GM08714 (cell line): ENCODE data around the gene ZNF207.
A peak's percentile ranks its signal among the peaks of the same experiment; 100 is the strongest.

ENCODE experiments used
- H3K4me3 ChIP-seq: fragments of 200-500 bp; sonication (Bioruptor generic); 2 replicates; pipeline ENCODE4 v1.5.1; 2014; ENCODE audit warnings: mild to moderate bottlenecking, low read length, inconsistent platforms
- ZNF274 ChIP-seq: IDR thresholded peaks from 2 replicates; pipeline ENCODE4 v1.6.1; 2012; ENCODE audit warnings: mild to moderate bottlenecking, low read depth, low read length

ZNF207 gene

DNA sequence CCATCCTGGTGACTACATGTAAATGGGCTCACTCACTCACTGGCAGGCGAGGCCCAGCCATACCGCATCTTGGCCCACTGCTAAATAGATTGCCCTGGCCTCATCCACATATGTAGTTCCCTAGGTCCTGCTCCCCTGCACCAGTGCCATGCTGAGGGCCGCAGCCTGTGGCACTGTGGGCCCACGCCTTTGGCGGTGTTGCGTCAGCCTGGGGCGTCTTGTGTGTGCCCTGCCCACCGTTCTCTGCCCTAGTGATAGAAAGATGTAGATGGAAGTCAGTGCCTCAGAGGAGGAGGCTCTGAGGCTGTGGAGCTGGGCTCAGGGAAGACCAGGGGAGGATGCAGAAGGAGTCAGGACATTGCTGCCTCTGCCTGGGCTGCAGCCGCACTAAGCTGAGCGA lies 26.9 kb upstream of the ZNF207 start:
- no peak for TF ChIP-seq ZNF274
- no peak overlapping the region for H3K4me3 ChIP-seq

DNA sequence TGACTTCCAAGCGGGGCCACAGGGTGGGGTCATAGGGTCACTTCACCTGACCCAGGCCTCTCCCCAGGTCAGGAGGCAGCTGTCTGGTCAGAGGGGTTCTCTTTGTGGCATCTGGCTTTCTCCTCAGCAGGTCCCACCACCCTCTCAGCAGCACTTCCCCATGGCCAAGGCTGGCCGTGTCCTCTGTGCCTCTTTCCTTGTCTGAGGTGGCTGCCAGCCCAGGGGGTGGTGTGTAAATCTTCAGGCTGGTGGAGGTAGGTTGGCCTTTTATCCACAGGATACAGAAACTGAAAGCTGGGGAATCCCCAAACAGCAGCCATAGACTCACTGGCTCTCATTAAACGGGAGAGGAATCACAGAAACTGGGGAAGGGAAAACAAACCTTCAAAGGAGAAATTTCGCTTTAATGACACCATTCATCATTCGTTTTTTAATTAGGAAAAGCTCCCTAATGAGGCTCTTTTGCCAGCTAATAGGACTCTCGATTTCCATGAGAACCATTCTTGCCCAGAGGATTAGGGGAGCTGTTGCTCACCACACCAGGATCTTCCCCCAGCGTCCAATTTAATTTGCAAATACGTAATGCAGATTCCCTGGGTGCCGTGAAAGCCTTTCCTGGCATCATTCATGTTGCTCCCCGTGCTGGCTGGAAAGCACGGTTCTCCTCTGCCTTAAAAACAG lies 26.0 kb upstream of the ZNF207 start:
- TF ChIP-seq ZNF274: no peak
- no peak overlapping the region for H3K4me3 ChIP-seq

DNA sequence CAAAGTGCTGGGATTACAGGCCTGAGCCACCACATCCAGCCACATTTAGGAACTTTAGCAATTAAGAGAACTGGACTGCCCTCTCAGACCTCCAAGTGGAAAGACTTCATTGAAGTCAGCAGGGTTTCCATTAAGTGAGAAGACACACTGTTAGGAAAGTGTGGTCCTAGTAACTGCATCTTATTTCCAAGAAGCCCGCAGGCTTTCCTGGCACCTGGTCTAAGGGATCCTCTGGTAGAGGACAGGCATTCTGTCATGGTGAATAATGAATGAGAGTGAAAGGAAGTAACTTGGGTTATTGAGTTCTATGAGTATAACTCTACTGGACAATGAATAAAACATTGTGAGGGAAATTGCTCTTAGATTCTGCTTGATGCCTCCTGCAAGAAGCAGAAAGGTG lies 22.0 kb upstream of the ZNF207 start:
- TF ChIP-seq ZNF274: no peak
- H3K4me3 ChIP-seq: no peak overlapping the region

DNA sequence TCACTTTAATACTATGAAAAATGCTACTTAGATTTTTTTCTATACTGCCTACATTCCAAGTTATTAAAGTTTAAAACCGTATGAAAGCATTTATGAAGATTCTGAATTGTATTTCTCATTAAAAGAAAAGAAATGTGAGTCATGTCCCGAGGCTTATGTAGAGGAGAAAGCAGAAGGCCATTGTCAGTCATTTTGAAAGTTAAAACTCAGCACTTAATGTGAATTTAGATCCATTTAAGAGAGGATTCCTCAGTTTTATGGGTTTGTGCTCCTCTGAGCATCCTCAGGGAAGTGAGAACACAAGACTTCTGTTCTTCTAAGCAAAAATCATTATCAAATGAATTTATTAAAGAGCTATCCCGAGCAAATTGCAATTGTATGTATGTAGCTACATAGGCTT lies 19.8 kb upstream of the ZNF207 start:
- H3K4me3 ChIP-seq: no peak overlapping the region
- no peak for TF ChIP-seq ZNF274

DNA sequence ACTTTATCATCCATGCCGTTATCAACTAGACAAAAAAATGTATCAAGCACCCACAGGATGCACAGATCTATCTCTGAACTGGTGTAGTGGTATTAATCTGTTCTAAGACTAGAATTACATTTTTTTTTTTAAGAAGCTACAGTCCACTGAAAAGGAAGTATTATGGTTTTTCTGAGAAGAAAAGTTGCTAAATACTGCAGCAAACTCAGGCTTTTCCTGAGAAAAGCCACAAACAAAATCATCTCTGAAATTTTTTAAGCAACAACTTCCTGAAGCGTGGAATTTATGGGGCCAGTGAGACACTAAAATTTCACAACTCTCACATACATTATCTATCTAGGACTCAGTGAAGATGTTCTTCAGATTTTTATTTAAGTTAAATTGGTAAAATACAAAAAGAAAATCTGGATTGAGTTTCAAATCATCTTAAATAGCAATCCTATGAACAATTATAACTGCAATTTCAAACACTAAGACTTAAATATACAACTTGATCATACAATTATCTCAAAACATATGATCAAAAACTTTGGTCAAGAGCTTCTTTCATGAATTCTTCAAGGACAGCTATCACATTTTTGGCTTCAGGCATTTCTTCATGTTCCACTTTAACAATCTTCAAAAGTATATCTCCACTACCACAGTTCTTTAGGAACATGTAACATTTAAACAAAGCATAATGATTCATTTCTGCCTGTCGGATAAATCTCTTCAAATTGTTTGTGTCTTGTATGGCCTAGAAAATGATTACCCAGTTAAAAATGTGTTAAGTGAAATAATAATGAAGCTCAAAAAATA lies 18.5 kb upstream of the ZNF207 start:
- no peak for TF ChIP-seq ZNF274
- no peak overlapping the region for H3K4me3 ChIP-seq

DNA sequence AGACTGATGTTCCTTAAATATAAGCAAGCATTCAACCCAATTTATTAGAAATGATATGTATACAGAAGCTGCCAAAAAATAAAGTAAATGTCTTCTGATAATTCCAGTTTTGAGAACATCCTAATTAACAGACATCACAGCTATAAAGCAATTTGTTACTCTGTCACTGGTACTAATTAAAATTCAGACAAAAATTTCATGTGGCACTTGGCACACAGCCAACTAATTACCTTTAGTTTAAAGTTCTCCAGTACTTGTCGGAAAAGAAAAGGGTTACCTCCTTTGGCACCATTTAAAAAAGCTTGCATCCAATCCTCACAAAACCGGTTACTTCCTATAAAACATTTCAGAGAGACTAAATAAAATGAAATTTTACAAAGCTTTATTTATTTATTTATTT lies 16.8 kb upstream of the ZNF207 start:
- H3K4me3 ChIP-seq: no peak overlapping the region
- no peak for TF ChIP-seq ZNF274

DNA sequence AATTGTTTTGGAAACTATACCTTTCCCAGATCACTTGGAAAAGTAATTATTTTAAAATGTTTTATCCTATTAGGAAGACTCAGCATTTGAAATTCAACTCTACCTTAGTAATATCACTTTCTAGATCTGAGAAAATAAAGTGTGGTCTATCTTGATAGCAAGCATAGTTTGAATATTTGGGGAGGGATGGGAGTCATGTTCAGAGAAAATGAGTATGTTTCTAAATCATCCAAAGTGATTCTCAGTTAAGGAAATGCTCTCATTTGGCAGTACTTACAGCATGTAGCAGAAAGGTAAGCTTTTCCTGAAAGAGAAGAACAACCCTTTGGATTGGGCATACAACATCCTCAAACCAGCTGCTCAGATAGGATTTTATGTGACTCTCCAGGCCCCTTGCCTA lies 14.9 kb upstream of the ZNF207 start:
- TF ChIP-seq ZNF274: no peak
- H3K4me3 ChIP-seq: no peak overlapping the region

DNA sequence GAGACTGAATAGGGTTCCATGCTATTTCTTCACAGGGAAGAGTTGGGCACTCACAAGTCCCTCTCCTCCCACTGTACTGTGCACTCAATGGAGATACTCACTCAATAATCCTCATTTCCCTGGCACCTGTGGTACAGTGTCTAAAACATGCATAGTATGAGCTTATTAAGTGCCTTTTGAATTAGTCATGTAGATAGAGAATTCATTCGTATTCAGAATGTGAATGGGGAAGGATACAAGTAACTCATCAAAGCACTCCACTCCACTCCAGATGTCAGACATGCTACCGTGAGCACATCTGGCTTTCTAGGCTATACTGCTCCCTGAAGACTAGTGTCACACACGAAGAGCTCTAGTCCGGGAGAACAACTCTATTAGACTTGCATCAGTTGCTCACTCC lies 14.3 kb upstream of the ZNF207 start:
- TF ChIP-seq ZNF274: no peak
- H3K4me3 ChIP-seq: no peak overlapping the region

DNA sequence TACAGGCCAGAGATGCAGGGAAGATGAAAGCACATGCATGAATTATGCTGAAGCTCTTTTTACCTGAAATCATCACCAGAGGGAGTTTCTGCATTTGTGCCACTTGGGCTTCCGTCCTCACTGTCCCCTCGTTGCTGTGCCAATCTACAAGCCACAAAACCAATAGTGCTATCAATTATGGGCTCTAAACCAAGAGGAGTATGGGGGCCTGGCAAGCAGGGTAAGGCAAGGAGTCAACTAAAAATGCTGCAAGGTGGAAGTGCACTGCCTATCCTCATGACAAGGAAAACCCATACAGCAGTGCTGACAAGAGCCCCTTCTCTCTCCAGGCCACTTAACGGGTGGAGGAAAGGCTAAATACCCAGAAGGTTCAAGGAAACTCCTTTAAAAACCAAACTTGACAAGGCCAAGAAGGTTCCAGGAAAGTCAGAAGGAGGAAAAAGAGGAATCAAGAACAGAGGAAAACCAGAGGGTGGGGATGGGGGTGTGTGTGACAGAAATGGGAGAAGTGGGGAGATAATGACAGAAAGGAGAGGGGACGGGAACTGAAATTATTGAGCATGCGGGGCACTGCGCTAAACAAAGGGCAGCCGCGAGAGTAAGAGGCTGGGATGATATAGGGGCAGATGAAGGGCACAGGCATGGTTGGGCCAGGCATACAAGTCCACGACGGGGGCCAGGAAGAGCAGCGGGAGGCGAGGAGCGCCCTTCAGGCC lies 8.7 kb upstream of the ZNF207 start:
- TF ChIP-seq ZNF274: no peak
- peak overlapping the region; percentile 85 for H3K4me3 ChIP-seq

DNA sequence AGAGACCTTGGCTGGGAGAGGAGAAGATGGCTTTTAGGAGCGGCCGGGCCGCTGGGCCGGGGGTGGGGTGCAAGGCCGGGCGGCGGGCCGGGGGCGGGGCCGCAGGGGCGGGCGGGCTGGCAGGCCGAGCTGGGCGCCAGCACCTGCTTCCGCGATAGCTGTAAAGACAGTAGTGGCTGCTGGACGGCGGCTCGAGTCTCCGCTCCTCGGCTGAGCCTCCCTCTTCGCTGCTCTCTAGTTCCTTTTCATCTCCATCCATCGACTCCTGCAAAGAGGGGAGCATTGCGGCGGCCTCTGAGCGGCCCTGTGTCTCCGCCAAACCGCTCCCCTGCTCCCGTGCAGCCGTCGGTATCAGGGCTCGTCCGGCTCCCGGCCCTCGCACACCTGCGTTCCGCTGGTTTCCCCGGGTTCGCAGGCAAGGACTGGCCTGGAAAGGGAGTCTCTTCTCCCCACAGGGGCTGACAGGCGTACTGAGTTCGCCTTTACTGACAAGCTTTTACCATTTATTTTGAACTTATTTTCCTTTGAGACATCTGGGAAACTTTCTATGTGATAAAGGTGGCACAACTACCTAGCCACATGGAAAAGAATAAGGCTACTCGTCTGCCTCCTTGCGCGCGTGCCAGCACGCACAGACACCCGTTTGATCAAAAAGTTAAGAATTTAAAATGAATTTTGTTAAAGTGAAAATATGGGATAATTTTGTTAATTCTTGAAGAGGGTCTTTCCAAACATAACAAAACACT lies 7.9 kb upstream of the ZNF207 start, which contains the start of gene C17orf75:
Gene C17orf75, minus strand, starts transcription at position 317 of the 746 bp plus-strand sequence. Its CDS starts 34 bp downstream, at position 283.
- peak within 1 kb of the TSS; percentile 85 for H3K4me3 ChIP-seq
- no peak for TF ChIP-seq ZNF274

DNA sequence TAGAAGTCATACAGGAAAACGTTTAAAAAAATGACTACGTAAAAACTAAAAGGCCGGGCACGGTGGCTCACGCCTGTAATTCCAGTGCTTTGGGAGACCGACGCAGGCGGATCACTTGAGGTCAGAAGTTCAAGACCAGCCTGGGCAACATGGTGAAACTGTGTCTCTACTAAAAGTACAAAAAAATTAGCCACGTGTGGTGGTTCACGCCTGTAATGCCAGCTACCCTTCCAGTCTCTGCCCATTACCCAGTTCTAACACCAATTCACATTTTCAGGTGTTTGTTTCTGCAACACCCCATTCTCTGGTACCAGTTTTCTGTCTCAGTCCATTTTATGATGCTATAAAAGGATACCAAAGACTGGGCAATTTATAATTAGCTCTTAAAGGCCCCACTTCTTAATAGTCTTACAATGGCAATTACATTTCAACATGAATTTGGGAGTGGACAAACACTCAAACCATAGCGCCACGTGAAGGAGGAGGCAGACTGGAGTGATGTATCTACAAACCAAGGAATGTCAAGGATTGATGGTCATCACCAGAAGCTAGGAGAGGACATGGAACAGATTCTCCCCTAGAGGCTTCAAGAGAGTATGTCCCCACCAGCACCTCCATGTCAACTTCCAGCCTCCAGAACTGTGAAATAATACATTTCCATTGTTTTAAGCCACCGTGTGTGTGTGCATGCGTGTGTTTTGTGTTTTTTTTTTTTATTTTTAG lies 7.2 kb upstream of the ZNF207 start:
- no peak for TF ChIP-seq ZNF274

DNA sequence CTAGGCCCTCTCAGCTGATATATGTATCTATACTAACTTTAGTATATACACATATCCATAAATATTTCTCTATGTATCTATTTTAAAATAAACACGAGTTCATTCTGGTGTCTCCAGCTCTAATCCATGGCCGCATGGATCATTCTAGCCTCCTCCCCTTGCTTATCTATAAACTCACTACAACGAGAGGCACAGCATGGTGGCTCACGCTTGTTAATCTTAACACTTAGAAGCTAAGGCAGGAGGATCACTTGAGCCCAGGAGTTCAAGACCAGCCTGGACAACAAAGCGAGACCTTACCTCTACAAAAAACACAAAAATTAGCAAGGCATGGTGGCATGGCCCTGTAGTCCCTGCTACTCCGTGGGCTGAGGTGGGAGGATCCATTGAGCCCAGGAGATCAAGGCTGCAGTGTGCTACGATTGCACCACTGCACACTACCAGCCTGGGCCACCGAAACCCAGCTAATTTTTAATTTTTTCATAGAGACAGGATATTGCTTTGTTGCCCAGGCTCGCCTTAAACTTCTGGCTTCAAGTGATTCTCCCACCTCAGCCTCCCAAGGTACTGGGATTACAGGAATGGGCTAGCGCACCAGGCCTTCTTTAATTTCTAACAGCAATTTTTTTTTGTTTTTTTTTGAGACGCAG lies 3.9 kb upstream of the ZNF207 start:
- H3K4me3 ChIP-seq: no peak overlapping the region
- no peak for TF ChIP-seq ZNF274

More for the DNA sequence above, 7.2 kb upstream of the ZNF207 start:
- H3K4me3 ChIP-seq: peak overlapping the region; percentile 85; the same call in 1 of the 2 replicates

DNA sequence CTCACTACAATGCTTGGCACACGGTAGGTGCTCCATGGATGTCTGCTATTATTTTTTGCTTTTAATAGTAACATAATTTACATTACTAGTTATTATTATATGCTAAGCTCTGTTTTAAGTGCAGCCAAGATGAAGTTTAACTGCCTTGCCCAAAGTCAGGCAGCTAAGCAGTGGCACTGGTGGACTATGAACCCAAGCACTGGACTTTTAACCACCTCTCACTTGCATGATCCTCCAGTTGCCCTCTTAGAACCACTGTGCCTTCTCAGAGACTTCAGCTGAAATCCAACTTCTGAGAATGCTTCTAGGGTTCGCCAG lies 1.5 kb upstream of the ZNF207 start:
- H3K4me3 ChIP-seq: no peak overlapping the region
- TF ChIP-seq ZNF274: no peak

DNA sequence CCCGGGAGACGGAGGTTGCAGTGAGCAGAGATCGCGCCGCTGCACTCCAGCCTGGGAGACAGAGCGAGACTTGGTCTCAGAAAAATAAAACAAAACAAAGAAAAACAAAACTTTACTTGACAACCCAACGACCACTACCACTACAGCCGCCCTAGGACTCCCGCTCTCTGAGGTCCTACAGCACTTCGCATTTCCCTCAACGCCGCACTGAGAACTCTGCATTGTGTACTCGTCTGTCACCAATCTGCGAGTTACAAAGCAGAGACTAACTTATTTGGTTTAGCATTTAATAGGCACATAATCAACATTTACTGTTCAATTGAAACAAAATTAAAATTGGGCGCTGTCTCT lies 479 bp upstream of the ZNF207 start:
- no peak for TF ChIP-seq ZNF274
- peak overlapping the region; percentile 82 for H3K4me3 ChIP-seq
